NCI-H2081 treated with DMSO at 0.1 percent for 48 hours (cell line): ENCODE measurements around the gene SCD5.

Source experiments
- DNase-seq: peaks from one replicate; lab custom pipeline; 2025; lab: John Stamatoyannopoulos, UW

The SCD5 gene

DNA sequence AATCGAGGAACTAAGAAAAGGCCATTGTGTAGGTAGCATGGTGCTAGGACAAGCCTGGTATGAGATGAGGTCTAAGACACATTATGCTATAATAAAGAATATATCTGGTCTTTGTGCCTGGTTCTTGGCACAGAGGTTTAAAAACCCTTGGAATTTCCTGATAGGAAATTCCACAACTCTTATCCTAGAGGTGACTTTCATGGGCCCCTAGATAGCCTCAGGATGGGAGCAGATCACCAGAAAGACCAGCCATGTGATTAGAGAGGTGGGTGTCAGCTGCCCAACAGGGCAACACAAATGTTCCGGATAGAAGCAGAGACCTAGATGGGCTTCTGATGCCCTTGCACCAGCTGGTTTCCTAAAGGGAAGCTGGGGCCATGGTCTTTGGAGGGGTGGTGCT, 107.2 kb downstream of the SCD5 start:
- no peak for DNase-seq

DNA sequence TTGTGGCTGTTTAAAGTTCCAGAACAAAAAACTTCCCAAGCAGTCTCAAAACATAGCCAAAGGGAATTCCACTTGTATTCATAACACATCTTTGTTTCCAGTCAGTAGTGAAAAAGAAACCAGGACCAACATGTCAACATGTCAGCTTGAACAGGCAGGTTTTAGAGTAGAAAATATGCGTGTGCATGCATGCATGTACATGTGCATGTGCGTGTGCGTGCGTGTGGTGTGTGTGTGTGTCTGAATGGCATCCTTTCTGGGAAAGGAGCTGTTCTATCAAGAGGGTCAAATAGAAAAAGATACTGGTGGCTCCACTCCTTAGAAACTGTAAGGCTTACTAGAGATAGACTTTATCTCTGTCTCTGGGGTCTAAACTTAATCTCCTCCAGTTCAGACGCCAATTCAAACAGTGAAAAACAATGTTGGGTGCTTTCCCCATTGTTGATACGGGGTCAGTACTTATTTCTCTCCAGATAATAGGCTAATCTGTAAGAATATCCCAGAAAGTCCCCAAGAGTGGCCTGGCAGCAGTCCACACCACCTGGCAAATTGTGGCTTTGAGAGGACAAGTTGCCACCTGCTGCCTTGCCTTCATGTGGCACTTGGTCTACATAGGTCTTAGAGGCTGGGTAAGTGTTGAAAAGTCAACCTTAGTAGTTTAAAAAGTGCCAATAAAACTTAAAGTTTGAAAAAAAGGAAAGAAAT, 110.4 kb downstream of the SCD5 start:
- no peak for DNase-seq

DNA sequence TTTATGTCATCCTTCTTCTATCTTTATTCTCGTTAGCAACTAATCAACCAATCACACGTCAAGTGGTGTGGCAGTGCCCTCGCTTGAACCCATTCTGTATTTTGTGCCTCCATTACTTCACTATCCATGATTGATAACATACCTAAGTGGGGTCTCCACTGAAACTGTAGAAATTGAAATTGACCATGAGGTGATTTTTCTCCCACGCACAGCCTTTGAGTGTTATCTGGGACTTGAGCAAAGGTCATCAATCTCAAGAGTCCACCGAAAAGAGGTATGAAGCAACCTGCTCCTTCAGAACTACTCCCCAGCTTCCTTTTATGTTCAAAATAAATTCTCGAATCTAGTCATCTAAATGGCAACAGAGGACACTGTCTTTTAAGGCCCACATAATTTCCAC, 111.1 kb downstream of the SCD5 start:
- DNase-seq = no peak

DNA sequence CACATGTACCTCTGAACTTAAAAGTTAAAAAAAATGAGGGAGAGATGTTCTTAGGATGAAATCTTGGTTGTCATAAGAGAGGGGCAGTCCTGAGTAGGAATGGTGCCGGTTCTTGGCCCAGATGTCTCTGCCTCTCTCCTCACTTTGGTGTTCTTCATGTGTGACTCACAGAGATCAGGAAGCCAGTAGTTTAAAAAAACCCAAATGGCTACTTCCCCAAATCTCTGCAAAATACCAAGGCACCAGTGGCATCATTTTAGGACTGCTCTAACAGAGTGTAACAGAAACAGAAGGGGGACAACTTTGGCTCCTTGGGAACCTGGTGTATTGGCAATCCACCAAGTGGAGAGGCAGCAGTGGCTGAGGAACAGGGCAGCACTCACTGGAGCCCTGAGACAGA, 116.8 kb downstream of the SCD5 start:
- DNase-seq = no peak

DNA sequence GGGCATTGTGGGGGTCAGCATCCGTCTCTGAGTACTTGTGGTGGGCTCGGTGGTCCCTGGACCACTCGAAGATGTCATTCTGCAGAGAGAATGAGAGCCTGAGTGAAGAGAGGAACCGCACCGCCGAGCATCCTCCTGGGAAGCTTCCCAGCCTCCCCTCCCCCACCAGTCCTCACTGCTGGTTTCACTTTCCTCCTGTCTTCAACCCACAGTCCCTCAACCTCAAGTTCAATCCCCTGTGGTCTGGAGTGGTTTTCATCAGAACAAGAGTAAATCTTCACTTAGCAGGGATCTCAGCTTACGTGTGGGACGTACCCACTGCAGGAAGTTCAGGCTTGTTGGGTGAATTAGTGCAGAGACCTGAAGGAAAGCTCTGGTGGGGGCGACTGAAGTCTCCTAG, 117.8 kb downstream of the SCD5 start:
- no peak for DNase-seq

DNA sequence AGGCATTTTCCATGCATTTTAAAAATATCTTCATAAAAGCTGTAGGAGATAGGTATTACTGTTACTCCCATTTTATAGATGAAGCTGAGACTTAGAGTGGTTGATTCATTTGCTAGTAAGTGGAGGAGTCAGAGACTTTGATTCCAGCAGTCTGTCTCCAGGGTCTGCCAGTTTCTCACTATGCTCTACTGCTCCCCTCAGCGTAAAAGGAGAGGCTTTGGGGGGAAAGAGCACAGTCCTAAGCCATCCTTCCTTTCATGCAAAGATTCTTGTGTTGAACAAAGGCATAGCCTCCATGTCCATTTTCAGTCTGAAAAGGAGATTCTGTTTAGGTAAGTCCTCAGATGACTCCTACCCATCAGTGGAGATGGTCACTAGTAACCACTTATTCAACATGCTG, 119.1 kb downstream of the SCD5 start:
- no peak for DNase-seq

DNA sequence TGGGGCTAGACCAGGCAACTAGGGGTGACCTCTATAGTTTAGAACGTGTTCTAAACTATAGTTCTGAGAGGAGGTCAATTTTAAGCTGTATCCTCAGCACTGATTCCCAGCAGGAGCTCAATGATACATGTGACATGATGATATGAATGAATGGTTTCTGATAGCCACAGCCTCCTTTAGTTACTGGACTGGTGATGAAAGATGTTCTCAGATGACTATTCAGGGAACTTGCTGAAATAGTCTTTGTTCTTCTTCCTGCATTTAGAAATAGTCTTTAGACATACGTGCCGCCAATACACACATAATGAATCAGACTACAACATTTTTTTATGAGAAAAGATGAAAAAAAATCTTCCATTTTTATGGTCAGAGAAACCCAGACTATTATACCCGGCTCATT, 120.5 kb downstream of the SCD5 start:
- DNase-seq = no peak

DNA sequence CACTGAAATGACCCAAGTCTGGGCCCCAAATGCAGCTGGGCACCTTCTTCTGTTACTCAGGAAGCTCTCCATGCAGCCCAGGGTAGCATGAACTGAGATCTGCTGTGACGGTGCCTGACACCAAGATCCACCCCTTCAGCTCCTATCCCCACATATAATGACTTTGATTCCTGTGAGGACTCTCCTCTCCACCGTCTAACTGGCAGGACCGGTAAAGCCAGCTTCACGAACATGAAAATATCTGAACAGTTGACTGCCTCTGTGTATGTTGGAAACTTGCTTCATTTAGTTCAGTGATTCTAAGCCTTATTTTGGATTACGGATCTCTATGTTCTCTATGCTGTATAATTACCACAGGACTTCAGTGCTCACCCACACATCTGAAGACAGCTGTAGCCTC, 121.3 kb downstream of the SCD5 start:
- DNase-seq = no peak

DNA sequence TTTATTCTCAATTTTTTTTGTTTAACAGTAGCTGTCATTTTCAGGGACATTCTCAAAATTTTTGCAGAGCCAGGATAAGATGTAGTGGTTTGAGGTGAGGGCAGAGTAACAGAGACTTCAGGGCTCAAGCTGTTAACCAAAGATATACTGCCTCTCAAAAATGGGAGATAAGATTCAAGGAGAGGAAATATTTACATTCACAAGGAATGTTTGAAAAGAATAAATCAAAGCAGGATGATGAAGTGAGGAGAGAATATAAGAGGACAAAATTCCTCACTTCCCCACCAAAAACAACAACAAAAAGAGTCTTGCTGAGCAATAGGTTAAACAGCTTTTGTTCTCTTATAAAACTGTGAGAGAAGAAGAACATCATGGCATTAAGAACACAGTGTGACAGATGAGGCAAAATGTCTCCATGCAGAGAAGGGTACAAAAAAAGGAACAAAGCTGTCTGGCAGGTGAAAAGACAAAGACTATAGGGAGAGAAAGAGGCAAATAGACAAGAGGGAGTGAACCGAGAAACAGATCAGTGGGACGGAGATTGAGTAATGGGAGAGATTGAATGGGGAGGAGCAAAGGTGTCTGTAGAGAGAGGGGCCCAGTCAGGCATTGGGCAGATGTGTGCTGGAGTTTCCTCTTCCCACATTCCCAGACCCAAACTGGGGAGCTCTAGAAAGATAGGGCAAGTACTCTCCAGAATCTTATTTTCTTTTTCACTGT, 130.7 kb downstream of the SCD5 start:
- DNase-seq = no peak

DNA sequence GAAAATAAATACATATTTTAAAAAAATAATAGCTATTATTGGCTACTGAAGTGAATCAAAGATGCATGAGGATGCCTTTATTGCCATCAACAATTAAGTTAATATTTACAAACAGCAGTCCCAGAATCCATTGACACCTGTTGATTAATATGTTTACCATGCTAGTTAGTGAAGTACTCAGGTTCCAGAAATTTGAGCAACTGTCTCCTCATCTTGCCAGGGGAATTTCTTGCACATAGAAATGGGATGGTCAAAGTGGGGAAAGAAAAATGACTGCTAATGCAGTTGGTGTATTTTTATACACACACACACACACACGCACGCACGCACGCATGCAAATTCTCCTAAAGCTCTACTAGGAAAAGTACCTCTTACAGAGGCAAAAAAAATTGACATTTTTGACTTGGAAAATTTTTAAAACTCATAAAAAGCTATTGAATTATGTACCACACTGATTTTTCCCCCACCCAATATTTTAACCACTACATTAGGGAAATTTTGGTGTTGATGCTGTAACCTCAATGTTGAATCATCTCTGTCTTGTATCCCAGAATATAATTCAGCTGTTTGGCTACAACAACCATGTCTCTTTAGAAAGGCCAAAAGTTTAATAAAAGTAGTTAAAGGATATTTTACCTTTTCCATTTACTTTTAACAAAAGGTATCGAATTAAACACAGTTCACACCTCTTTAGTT, 131.5 kb downstream of the SCD5 start:
- no peak for DNase-seq

DNA sequence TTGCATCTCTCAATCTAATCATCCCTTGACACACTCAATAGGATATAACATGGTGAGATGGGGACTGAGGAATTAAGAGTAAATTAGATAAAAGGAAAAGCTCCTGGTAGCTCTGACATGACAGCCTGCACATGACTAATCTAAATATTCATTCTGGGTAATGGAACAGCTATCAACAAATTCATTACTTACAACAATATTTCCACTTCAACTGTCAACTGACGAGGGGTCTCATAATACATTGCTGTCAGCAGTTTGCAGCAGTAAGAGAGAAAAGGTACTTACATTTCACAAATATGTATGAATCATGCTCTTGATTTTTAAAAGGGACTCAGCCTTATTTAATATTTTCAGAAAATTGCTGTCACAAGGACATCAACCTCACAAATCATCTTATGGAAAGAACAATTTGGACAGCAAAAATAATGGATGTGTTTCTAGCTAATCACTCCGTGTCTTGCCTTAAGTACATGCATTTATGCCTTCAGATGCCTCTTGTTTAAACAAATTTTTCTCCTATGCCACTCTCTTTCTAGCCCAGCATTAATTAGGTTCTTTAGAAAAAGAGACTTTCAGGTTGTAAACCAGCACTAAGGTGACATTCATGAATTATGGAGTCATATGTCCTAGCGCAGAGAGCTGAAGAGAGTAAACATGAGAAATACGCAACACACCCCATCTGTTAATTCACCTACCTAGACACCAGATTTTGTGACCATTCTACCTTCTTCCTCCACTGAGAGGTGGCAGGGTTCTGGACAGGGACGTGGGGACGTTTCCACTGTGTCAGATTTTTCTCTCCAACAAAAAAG, 137.2 kb downstream of the SCD5 start:
- peak; percentile 1 for DNase-seq

DNA sequence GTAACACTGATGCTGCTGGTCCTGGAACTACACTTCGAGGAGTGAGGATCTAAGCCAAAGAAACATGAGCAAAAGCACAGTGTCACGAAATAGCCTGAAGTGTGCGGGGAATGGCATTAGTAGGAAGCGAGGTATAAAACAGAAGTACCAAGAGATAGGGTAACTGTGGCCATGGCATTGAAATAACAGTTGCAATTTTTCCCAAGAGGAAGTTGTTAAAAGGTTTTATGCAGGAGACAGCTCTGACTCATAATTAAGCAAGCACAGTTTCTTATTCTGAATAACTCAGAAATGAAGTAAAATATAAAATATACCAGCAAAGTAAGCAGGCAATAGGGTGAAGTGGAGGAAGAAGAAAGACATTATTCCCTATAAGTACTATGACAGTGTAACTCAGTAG, 146.5 kb downstream of the SCD5 start:
- DNase-seq = no peak

DNA sequence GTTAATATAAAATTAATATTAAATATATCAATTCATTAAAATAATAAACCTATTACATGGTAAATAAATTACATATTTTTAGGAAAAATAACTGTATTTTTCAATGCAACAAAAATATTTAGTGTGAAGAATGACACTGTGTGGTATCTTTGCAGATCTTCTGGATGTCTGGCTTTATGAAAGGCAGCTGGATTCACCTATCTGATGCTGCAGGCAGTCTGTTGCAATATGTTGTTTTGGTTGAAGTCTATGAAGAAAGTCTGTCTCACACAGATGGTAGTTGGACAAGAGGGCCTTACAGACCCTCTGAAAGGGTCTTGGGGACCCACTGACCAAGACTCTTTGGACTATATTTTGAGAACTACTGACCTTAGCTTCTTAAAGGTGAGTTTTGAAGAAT, 147.7 kb downstream of the SCD5 start:
- no peak for DNase-seq

DNA sequence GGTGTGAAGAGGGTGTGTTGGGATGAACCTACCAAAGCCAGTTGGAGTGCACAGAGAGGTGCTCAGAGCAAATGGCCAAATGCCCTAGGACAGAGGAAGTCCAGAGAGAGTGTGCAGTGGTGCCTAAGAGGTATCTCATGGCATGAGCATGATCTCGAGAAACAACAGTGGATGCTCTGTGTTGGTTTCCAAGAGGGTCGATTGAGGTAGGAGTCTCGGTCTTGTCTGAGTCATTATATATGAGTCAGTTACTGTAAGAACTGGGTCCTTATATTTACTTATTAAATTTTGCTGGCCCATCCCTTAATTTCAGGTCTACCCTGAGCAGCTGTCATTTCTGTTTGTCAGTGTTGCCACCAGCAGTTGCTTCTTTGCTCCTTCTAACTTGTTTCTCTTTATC, 150.2 kb downstream of the SCD5 start:
- no peak for DNase-seq

DNA sequence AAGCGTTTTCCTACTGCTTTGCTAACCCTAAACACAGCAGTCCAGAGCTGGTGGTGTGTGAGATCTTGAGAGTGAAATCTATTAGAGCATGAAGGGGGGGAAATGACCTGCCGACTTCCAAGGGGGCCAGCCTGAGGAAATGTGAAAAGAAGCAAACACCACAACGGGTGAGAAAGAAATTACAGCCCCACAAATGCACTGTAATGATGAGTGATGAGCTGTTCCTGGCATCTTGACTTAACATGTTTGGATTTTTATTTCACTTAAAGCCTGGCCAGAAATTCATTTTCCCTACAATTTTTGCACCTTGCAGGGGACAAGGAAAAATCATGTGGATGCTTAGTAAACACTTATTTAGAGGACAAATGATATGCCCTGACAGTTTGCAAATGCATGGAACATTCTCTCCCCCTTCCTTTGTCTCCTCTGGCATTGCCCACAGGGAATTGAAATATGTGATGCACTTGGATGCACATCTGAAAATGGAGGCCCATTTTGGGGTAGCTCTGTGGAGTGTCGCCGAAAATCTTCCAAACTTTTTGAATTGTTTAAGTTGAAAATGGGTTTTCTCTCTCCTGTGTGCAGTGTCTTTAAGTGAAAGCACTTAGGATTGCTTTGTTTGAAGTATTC, 152.5 kb downstream of the SCD5 start:
- DNase-seq = no peak

DNA sequence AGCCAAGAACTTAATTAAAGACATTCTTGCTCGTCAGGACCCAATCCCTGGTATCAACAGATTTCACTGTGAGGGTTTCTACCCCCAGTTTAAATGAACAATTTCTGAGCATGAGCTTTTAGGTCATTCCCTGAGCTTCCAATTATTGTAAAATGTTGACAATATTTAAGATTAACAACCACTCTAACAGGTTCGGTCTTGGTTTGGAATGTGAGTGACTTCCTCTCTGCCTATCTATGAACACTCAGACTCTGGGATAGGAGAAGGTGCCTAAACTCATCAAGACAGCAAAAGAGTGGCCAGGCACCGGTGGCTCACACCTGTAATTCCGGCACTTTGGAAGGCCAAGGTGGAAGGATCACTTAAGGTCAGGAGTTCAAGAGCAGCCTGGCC, 153.9 kb downstream of the SCD5 start:
- DNase-seq = no peak

DNA sequence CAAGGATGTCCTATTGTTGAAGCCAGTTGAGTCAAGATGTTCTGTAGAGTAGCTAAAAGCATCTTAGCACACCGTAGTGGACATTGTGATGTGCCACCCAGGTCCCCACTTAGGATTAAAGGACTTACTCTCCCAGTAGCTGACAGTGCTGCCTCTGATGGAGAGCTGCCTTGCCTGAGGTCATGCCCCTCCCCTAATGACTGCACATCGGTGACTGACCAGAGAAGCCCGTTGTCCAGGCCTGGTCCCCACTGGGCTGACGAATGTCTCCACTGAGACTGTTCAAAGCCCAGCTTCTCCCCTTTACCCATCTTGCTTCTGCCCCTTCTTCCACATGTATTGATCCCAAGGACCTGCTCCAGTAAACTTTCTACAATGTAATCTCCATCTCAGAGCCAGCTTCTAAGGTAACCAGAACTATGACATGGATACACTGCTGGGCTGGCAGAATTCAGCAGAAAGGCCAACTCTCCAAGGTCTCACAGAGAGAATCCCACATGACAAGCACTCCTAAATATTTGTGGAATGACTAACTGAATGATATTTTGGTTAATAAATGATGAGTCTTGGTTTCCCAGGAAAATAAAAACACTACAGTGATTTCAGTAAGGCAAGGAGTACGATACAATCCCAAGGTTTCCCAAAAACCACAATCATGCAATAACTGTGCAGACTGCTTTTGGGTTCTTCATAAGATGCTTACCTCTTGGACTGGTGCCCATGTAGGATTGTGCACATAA, 154.4 kb downstream of the SCD5 start:
- DNase-seq = no peak

DNA sequence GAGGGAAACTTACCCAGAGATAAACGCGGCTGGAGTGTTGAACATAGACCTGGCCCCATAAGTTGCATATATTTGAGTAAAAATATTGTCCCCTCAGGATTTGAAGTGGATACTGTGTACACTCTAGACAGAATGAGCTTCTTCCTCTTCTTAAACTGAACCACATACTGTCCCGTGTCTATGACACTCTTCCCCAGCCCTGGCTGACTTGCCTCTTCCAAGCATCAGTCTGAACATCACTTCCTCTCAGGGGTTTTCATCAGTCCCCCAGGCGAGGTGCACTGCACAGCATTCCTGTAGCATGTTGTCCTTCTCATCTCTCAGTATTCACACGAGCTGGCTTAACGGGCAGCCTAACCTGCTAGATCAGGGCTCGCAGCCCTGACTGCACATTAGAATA, 156.3 kb downstream of the SCD5 start:
- no peak for DNase-seq

DNA sequence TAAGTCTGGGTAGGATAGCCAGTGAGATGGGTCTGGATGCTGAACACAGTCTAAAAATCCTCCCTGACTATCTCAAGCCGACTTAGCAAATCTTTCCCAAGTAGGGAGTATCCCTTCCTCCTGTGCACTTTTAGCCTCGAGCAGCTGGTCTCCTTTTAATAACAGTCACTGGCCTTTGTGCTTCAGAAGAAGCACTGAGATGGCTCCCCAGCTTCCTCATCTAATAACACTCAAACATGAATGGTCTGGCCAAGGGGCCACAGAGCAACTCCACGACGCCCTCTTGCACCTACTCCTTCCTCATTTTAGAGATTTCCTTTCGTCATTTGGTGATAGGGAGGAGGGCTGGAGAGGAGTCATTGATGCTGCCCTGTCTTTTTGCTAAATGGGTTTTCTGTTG, 158.1 kb downstream of the SCD5 start:
- DNase-seq = no peak

DNA sequence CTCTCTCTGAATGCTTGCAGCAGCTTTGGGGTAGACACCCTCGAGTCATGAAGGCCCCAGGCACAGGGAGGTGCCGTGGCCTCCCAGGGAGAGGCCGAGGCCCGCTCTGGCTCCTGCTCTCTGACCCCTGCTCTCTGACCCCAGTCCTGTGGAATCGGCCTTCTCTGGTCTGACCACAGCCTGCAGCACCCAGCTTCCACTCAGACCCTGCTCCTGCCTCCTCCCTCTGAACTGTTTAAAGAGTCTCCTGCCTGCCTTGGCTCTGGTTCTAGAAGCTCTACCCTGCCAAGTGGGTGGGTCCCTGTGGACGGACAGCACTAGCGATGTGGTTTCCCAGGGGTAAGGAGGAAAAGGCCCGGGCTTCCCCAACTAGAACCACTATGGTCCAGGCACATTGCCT, 158.6 kb downstream of the SCD5 start:
- no peak for DNase-seq

DNA sequence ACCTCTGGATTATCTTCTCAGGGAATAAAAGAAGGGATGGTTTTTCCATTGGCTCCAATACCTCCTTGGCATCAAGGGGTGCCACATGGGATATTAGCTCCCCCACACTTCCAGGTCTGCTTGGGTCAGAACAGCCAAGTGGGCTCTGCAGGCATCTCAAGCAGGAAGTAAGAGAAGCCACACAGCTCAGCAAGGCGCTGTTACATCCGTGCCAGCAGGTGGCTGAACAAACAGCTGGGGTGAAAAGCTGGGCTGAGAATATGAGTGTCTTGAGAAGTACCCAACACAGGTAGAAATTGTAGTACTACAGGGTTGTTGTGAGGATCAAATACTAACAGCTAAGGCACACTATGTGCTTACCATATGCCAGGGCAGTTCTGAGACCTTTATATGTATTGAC, 160.1 kb downstream of the SCD5 start:
- DNase-seq = no peak
